Vagina (tissue), 2 donors: ENCODE data around the gene SYCP3. TPM values are rescaled to one million over a fixed set of nuclear protein-coding genes. Genes with fewer than 3 reads are reported as not detected.
"Not testable (repeated sequence)": the region's sequence is repeated elsewhere in the genome, so short reads cannot be mapped to it uniquely, and the experiment has no call there.

Experiments
- DNase-seq, 2 donors: peaks; one replicate each; pipeline ENCODE4 v3.0.0-alpha.2; 2017; ENCODE audit errors: extremely low spot score in 2 of 2
- H3K27ac ChIP-seq: fragments of 200-600 bp; sonication (generic); one replicate; pipeline ENCODE4 v1.5.1; 2019
- H3K27me3 ChIP-seq: fragments of 200-600 bp; sonication (generic); one replicate; pipeline ENCODE4 v1.5.1; 2019
- H3K36me3 ChIP-seq, 2 donors: fragments of 200-600 bp; sonication (generic); one replicate each; pipeline ENCODE4 v1.5.1; 2017 to 2019
- H3K4me1 ChIP-seq: fragments of 200-600 bp; sonication (generic); one replicate; pipeline ENCODE4 v1.5.1; 2019
- H3K4me3 ChIP-seq, 2 donors: fragments of 200-600 bp; sonication (generic); 1 replicate in 1 of 2; 2 replicates in 1 of 2; pipeline ENCODE4 v1.5.1; 2016 to 2019
- H3K9me3 ChIP-seq: fragments of 200-600 bp; sonication (generic); one replicate; pipeline ENCODE4 v1.5.1; 2019
- POLR2A ChIP-seq, 2 donors: fragments of 450-650 bp; IDR thresholded peaks; one replicate each; pipeline ENCODE4 v1.6.1; 2017; ENCODE audit warnings: antibody characterized with exemption in 2 of 2, mild to moderate bottlenecking in 2 of 2, moderate library complexity in 2 of 2
- POLR2AphosphoS5 ChIP-seq, 2 donors: sonication (generic); formaldehyde crosslinking; IDR thresholded peaks; one replicate each; pipeline ENCODE4 v1.9.0; 2017; ENCODE audit warnings: antibody characterized with exemption in 2 of 2, mild to moderate bottlenecking in 2 of 2, low read depth in 1 of 2; ENCODE audit not compliant: insufficient read depth in 1 of 2
- intact Hi-C: fragments of 100-400 bp; cut with DNase I; formaldehyde crosslinking; loops from one replicate; pipeline ENCODE4 v1.15.1; 2023
- small RNA-seq: library from RNA; depleted of rRNA; stranded (forward); fragments of <200 nt; gene quantifications from one replicate; pipeline ENCODE3, GENCODE V24; 2016
- total RNA-seq: library from RNA; depleted of rRNA; stranded (reverse); fragments of >200 nt; gene quantifications from one replicate; pipeline ENCODE4 v1.2.3, GENCODE V29; 2016
- TF ChIP-seq, protein P1 (sequence below), 3 experiments: fragments of 450-650 bp in 2 of 3; fragments of 200-600 bp in 1 of 3; sonication (generic) in 1 of 3; IDR thresholded peaks; one replicate each; pipeline ENCODE4 v1.5.1; 2017 to 2019; ENCODE audit warnings: antibody characterized with exemption in 3 of 3, mild to moderate bottlenecking in 2 of 3, moderate library complexity in 2 of 3

The SYCP3 gene
- total RNA-seq, 1 donor from 2014 or later = not detected

DNA sequence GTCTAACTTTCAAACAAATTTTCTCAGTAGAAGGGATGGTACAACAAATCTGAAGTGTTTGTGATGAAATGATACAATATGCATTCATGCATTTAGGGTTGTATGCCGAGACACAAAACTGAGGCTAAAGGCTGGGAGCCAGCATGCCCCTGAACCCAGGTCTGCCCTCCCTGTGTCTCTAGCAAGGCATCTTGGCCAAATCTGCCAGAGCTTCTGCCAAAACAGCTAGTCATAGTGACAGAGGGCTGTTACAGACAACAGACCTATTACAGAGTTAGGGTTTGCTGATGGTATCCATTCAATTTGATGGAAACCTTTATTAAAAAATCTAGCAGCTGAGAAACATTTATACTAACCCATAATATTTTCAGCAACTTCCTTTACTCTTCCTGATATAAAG, 53.1 kb downstream of the SYCP3 start:
- H3K9me3 ChIP-seq = no peaks in the 10 kb centered on the region
- TF ChIP-seq POLR2AphosphoS5 (IDR thresholded peaks at IDR 0.05; ENCODE audit: insufficient read depth in 1 of 2, low read depth in 1 of 2) (no peak), POLR2A (IDR thresholded peaks at IDR 0.05) (no peak)
- TF ChIP-seq, protein P1, sequence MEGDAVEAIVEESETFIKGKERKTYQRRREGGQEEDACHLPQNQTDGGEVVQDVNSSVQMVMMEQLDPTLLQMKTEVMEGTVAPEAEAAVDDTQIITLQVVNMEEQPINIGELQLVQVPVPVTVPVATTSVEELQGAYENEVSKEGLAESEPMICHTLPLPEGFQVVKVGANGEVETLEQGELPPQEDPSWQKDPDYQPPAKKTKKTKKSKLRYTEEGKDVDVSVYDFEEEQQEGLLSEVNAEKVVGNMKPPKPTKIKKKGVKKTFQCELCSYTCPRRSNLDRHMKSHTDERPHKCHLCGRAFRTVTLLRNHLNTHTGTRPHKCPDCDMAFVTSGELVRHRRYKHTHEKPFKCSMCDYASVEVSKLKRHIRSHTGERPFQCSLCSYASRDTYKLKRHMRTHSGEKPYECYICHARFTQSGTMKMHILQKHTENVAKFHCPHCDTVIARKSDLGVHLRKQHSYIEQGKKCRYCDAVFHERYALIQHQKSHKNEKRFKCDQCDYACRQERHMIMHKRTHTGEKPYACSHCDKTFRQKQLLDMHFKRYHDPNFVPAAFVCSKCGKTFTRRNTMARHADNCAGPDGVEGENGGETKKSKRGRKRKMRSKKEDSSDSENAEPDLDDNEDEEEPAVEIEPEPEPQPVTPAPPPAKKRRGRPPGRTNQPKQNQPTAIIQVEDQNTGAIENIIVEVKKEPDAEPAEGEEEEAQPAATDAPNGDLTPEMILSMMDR (IDR thresholded peaks at IDR 0.05) = no peak
- H3K27me3 ChIP-seq = no peaks in the 10 kb centered on the region
- H3K4me3 ChIP-seq = no peak overlapping the region
- no peaks in the 10 kb centered on the region for H3K36me3 ChIP-seq
- no peaks in the 10 kb centered on the region for H3K4me1 ChIP-seq
- no peak for DNase-seq
- intact Hi-C loops = no loop called here
- no peak overlapping the region for H3K27ac ChIP-seq

DNA sequence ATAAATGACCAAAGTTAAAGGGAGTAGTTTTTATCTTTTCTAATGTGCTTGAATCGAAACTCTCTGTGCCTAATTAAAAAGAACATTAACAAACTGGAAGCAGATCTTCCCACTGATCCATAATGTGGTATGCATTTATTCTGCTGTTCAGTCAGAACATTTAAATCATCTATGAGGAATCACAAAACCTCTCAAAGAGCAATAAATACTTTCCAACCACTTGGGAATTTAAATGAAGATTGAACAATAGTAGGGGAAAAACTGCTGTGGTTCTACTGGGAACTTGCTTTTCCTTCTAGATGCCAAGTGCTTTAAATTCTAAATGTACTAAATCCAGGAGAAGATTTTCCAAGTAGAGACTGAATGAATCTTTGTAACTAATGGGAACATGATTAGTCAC, 54.2 kb downstream of the SYCP3 start:
- H3K4me1 ChIP-seq = no peaks in the 10 kb centered on the region
- no peaks in the 10 kb centered on the region for H3K9me3 ChIP-seq
- no peak for DNase-seq
- TF ChIP-seq POLR2AphosphoS5 (IDR thresholded peaks at IDR 0.05; ENCODE audit: insufficient read depth in 1 of 2, low read depth in 1 of 2) (no peak), POLR2A (IDR thresholded peaks at IDR 0.05) (no peak)
- TF ChIP-seq, protein P1 (IDR thresholded peaks at IDR 0.05) = no peak
- intact Hi-C loops = no loop called here
- H3K27me3 ChIP-seq = no peaks in the 10 kb centered on the region
- no peak overlapping the region for H3K27ac ChIP-seq
- H3K36me3 ChIP-seq = no peaks in the 10 kb centered on the region
- no peak overlapping the region for H3K4me3 ChIP-seq

DNA sequence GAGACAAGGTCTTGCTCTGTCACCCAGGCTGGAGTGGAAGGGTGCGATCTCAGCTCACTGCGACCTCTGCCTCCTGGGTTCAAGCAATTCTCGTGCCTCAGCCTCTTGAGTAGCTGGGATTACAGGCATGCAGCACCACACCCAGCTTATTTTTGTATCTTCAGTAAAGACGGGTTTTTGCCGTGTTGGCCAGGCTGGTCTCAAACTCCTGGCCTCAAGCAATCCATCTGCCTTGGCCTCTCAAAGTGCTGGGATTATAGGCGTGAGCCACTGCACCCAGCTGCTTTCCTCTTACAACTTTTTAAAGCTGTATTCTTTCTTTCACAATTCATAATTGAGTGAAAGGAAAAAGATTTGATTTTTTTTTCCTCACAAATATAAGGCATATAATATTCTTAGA, 57.6 kb downstream of the SYCP3 start:
- H3K27me3 ChIP-seq, intact Hi-C loops: not testable (repeated sequence)

DNA sequence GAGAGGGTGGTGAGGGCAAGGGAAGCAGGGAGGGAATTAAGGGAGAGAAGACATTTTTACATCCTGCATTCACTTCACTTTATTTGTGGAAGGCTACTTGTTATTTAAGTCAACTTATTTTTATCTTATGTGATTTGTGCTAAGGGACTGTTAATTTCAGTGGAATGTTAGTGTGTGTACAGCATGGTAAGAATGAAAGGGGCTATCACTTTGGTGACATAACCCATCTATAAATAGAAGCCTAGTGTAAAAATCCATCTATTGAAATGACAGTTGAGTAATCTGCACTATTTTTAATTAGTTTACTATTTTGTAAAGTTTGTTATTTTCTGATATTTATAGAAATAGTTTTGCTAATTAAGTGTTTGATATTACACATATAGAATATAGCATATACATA, 58.6 kb downstream of the SYCP3 start:
- Histone ChIP-seq H3K27me3 (no peaks in the 10 kb centered on the region), H3K4me3 (no peak overlapping the region), H3K9me3 (no peaks in the 10 kb centered on the region), H3K4me1 (no peaks in the 10 kb centered on the region), H3K36me3 (no peaks in the 10 kb centered on the region), H3K27ac (no peak overlapping the region)
- TF ChIP-seq POLR2AphosphoS5 (IDR thresholded peaks at IDR 0.05; ENCODE audit: insufficient read depth in 1 of 2, low read depth in 1 of 2) (no peak), POLR2A (IDR thresholded peaks at IDR 0.05) (no peak)
- TF ChIP-seq, protein P1 (IDR thresholded peaks at IDR 0.05) = no peak
- intact Hi-C loops = no loop called here
- DNase-seq = no peak

More for the DNA sequence above, 57.6 kb downstream of the SYCP3 start:
- H3K36me3 ChIP-seq, H3K4me3 ChIP-seq, DNase-seq, H3K27ac ChIP-seq, H3K4me1 ChIP-seq, H3K9me3 ChIP-seq: not testable (repeated sequence)

DNA sequence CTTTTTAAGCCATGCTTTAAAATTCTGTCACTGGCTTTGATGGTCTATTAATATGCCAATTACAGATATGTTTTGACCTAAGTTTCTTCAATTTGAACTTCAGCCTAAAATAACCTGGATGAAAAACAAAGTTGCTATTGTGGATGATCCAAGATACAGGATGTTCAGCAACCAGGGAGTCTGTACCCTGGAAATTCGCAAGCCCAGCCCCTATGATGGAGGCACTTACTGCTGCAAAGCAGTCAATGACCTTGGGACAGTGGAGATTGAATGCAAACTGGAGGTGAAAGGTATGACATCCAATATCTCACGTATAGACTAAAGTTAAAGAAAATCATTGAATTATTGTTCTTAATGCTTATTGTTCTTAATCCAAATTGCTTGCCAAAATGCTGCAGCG, 59.0 kb downstream of the SYCP3 start:
- intact Hi-C loops = no loop called here
- H3K27me3 ChIP-seq = no peaks in the 10 kb centered on the region
- no peaks in the 10 kb centered on the region for H3K36me3 ChIP-seq
- TF ChIP-seq, protein P1 (IDR thresholded peaks at IDR 0.05) = no peak
- TF ChIP-seq POLR2AphosphoS5 (IDR thresholded peaks at IDR 0.05; ENCODE audit: insufficient read depth in 1 of 2, low read depth in 1 of 2) = no peak
- no peak for DNase-seq
- no peaks in the 10 kb centered on the region for H3K4me1 ChIP-seq
- H3K9me3 ChIP-seq = no peaks in the 10 kb centered on the region
- no peak overlapping the region for H3K4me3 ChIP-seq
- H3K27ac ChIP-seq = no peak overlapping the region

Small RNAs within 50 kb of the gene (small RNA-seq; reads per million reads assigned to genes)
- gene RNA5SP368 (not detected), gene RNU6-101P (not detected), gene RNY1P16 (not detected)

Other genes with a start within 250 kb of the SYCP3 start
- not detected for gene MYBPC1, start 144.5 kb downstream of the SYCP3 start, total RNA-seq
- 84.7 TPM for gene CHPT1, start 41.8 kb downstream of the SYCP3 start, total RNA-seq
- 28.7 TPM for gene GNPTAB, start 91.5 kb upstream of the SYCP3 start, total RNA-seq
- 18.9 TPM for gene DRAM1, start 138.1 kb upstream of the SYCP3 start, total RNA-seq